Suprapubic skin (tissue), 4 donors: ENCODE data around the gene FRMD4A. TPM values are rescaled to one million over a fixed set of nuclear protein-coding genes. Genes with fewer than 3 reads are reported as not detected.

Source experiments
- DNase-seq, 2 donors: peaks; one replicate each; pipeline ENCODE4 v3.0.0-alpha.2; 2019; ENCODE audit warnings: low spot score in 2 of 2
- H3K27ac ChIP-seq: fragments of 200-600 bp; sonication (generic); one replicate; pipeline ENCODE4 v1.5.1; 2019
- H3K27me3 ChIP-seq: fragments of 200-600 bp; sonication (generic); one replicate; pipeline ENCODE4 v1.5.1; 2019
- H3K36me3 ChIP-seq: fragments of 200-600 bp; sonication (generic); one replicate; pipeline ENCODE4 v1.5.1; 2019
- H3K4me1 ChIP-seq: fragments of 200-600 bp; sonication (generic); one replicate; pipeline ENCODE4 v1.5.1; 2019
- H3K4me3 ChIP-seq: fragments of 200-600 bp; sonication (generic); one replicate; pipeline ENCODE4 v1.5.1; 2019; ENCODE audit warnings: mild to moderate bottlenecking
- H3K9me3 ChIP-seq: fragments of 200-600 bp; sonication (generic); one replicate; pipeline ENCODE4 v1.5.1; 2019
- CTCF ChIP-seq, 2 donors: fragments of 200-600 bp in 1 of 2; fragments of 450-650 bp in 1 of 2; sonication (generic) in 1 of 2; IDR thresholded peaks; one replicate each; pipeline ENCODE4 v1.5.1; 2016 to 2019; ENCODE audit warnings: antibody characterized with exemption in 2 of 2, mild to moderate bottlenecking in 1 of 2, moderate library complexity in 1 of 2
- EP300 ChIP-seq: sonication (generic); formaldehyde crosslinking; IDR thresholded peaks from one replicate; pipeline ENCODE4 v1.6.1; 2017; ENCODE audit warnings: antibody characterized with exemption
- POLR2A ChIP-seq, 2 donors: fragments of 450-650 bp; IDR thresholded peaks; one replicate each; pipeline ENCODE4 v1.6.1; 2017; ENCODE audit warnings: antibody characterized with exemption in 2 of 2, mild to moderate bottlenecking in 2 of 2, moderate library complexity in 2 of 2
- POLR2AphosphoS5 ChIP-seq, 3 donors: sonication (generic); formaldehyde crosslinking; IDR thresholded peaks; one replicate each; pipeline ENCODE4 v1.6.1; 2017; ENCODE audit warnings: antibody characterized with exemption in 3 of 3
- WGBS: methylation state at CpG from one replicate; pipeline ENCODE4 v1.1.5; 2018; 5-methylcytosine and 5-hydroxymethylcytosine counted together
- total RNA-seq, 4 donors: library from RNA; depleted of rRNA; stranded (reverse); fragments of >200 nt; gene quantifications; one replicate each; pipeline ENCODE4 v1.1.0, GENCODE V29; 2016

The FRMD4A gene
- total RNA-seq, 4 donors from 2014 or later = 27.4 to 86.3 (median 58.0) TPM

- H3K36me3 ChIP-seq = no peaks in the 10 kb centered on the region
- no peak for DNase-seq
- H3K4me3 ChIP-seq = no peak overlapping the region
- H3K27ac ChIP-seq = no peak overlapping the region
- peaks cover 53% of the 10 kb centered on the region for H3K27me3 ChIP-seq
- H3K9me3 ChIP-seq = no peaks in the 10 kb centered on the region
- TF ChIP-seq EP300 (no peak), CTCF (IDR thresholded peaks at IDR 0.05) (no peak), POLR2AphosphoS5 (IDR thresholded peaks at IDR 0.05) (no peak), POLR2A (IDR thresholded peaks at IDR 0.05) (no peak)
- 83% methylated on average over 3 of the region's 3 CpGs for WGBS
- peaks cover 8% of the 10 kb centered on the region for H3K4me1 ChIP-seq
These were observed 149.2 kb downstream of the FRMD4A start for GRCh38 chr10:14181567-14181936.

- H3K27me3 ChIP-seq = peaks cover 57% of the 10 kb centered on the region
- no peak overlapping the region for H3K4me3 ChIP-seq
- H3K27ac ChIP-seq = no peak overlapping the region
- H3K4me1 ChIP-seq = peaks cover 8% of the 10 kb centered on the region
- TF ChIP-seq EP300 = no peak
- no peak for TF ChIP-seq CTCF (IDR thresholded peaks at IDR 0.05)
- no peak for TF ChIP-seq POLR2AphosphoS5 (IDR thresholded peaks at IDR 0.05)
- TF ChIP-seq POLR2A (IDR thresholded peaks at IDR 0.05) = no peak
- DNase-seq = no peak
- H3K36me3 ChIP-seq = no peaks in the 10 kb centered on the region
- no peaks in the 10 kb centered on the region for H3K9me3 ChIP-seq
- 36% methylated on average over 13 of the region's 13 CpGs for WGBS
These were observed 149.7 kb downstream of the FRMD4A start for GRCh38 chr10:14180911-14181566.

GRCh38 chr10:14179251-14179650, 151.5 kb downstream of the FRMD4A start:
- TF ChIP-seq POLR2AphosphoS5 (IDR thresholded peaks at IDR 0.05) (no peak), CTCF (IDR thresholded peaks at IDR 0.05) (no peak), POLR2A (IDR thresholded peaks at IDR 0.05) (no peak), EP300 (no peak)
- H3K27ac ChIP-seq = no peak overlapping the region
- no peaks in the 10 kb centered on the region for H3K36me3 ChIP-seq
- 42% methylated on average over 2 of the region's 2 CpGs for WGBS
- H3K9me3 ChIP-seq = no peaks in the 10 kb centered on the region
- peaks cover 3% of the 10 kb centered on the region for H3K4me1 ChIP-seq
- no peak for DNase-seq
- H3K27me3 ChIP-seq = peaks cover 73% of the 10 kb centered on the region
- H3K4me3 ChIP-seq = no peak overlapping the region

GRCh38 chr10:14173706-14174594, 156.8 kb downstream of the FRMD4A start:
- no peak for DNase-seq

More at GRCh38 chr10:14173706-14174594, 156.8 kb downstream of the FRMD4A start:
- peaks cover 50% of the 10 kb centered on the region for H3K27me3 ChIP-seq
- no peak overlapping the region for H3K27ac ChIP-seq
- peak overlapping the region; percentile 48 for H3K4me3 ChIP-seq
- H3K36me3 ChIP-seq = no peaks in the 10 kb centered on the region
- H3K4me1 ChIP-seq = peaks cover 9% of the 10 kb centered on the region
- no peaks in the 10 kb centered on the region for H3K9me3 ChIP-seq
- WGBS = 1% methylated on average over 32 of the region's 32 CpGs
- TF ChIP-seq EP300 (no peak), POLR2AphosphoS5 (IDR thresholded peaks at IDR 0.05) (no peak), CTCF (IDR thresholded peaks at IDR 0.05) (no peak), POLR2A (IDR thresholded peaks at IDR 0.05) (no peak)
